Loucy (cell line): ENCODE measurements around the gene ERCC1.
A peak's percentile ranks its signal among the peaks of the same experiment; 100 is the strongest.

Experiments used
- H2AFZ ChIP-seq: fragments of 200-600 bp; sonication (generic); 2 replicates; pipeline ENCODE4 v1.6.0; 2016; ENCODE audit warnings: antibody characterized with exemption, mild to moderate bottlenecking, low read length, moderate library complexity
- H3F3A ChIP-seq: fragments of 200-600 bp; 2 replicates; pipeline ENCODE4 v1.6.0; 2016; ENCODE audit warnings: antibody characterized with exemption, low read depth, mild to moderate bottlenecking
- H3K27me3 ChIP-seq: fragments of 200-600 bp; sonication (generic); 2 replicates; pipeline ENCODE4 v1.6.1; 2014; ENCODE audit warnings: low read length, mild to moderate bottlenecking; ENCODE audit not compliant: insufficient read depth, poor library complexity, severe bottlenecking
- H3K36me3 ChIP-seq: fragments of 200-600 bp; sonication (generic); 2 replicates; pipeline ENCODE4 v1.6.1; 2016; ENCODE audit warnings: low read length; ENCODE audit not compliant: insufficient read depth
- H3K4me1 ChIP-seq: fragments of 200-600 bp; sonication (generic); 2 replicates; pipeline ENCODE4 v1.5.1; 2014; ENCODE audit warnings: low read length, mild to moderate bottlenecking; ENCODE audit not compliant: insufficient read depth, poor library complexity, severe bottlenecking
- H3K4me2 ChIP-seq: fragments of 200-600 bp; sonication (generic); 2 replicates; pipeline ENCODE4 v1.6.0; 2014; ENCODE audit warnings: antibody characterized with exemption, low read length, low read depth, mild to moderate bottlenecking; ENCODE audit not compliant: poor library complexity, severe bottlenecking
- H3K4me3 ChIP-seq: fragments of 200-600 bp; sonication (generic); 2 replicates; pipeline ENCODE4 v1.5.1; 2014; ENCODE audit warnings: low read length, mild to moderate bottlenecking, mixed read lengths; ENCODE audit not compliant: poor library complexity, severe bottlenecking
- H3K79me2 ChIP-seq: fragments of 200-600 bp; sonication (generic); 2 replicates; pipeline ENCODE4 v1.6.1; 2014; ENCODE audit warnings: low read length; ENCODE audit not compliant: insufficient read depth
- H3K9ac ChIP-seq: fragments of 200-600 bp; sonication (generic); 2 replicates; pipeline ENCODE4 v1.6.0; 2014; ENCODE audit warnings: mild to moderate bottlenecking, low read depth, low read length, moderate library complexity; ENCODE audit not compliant: poor library complexity, severe bottlenecking
- H3K9me2 ChIP-seq: fragments of 200-600 bp; sonication (generic); replicated peaks from 2 replicates; pipeline ENCODE4 v1.6.1; 2016; ENCODE audit warnings: low read depth, low read length, mixed read lengths
- H3K9me3 ChIP-seq: fragments of 200-600 bp; sonication (generic); 2 replicates; pipeline ENCODE4 v1.6.1; 2014; ENCODE audit warnings: mild to moderate bottlenecking, antibody characterized with exemption, low read length, low read depth; ENCODE audit not compliant: insufficient read depth
- H4K20me1 ChIP-seq: fragments of 200-600 bp; sonication (generic); 2 replicates; pipeline ENCODE4 v1.6.0; 2014; ENCODE audit warnings: antibody characterized with exemption, low read length, mild to moderate bottlenecking; ENCODE audit not compliant: insufficient read depth, poor library complexity, severe bottlenecking
- EZH2phosphoT487 ChIP-seq: fragments of 200-600 bp; IDR thresholded peaks from 2 replicates; pipeline ENCODE4 v1.6.1; 2018; ENCODE audit warnings: antibody characterized with exemption, mild to moderate bottlenecking, moderate library complexity, borderline replicate concordance
- TF ChIP-seq, protein P1 (sequence below): fragments of 200-600 bp; sonication (generic); conservative IDR thresholded peaks from 2 replicates; pipeline ENCODE4 v1.5.1; 2014; ENCODE audit warnings: mild to moderate bottlenecking, antibody characterized with exemption, low read length

The ERCC1 gene

DNA sequence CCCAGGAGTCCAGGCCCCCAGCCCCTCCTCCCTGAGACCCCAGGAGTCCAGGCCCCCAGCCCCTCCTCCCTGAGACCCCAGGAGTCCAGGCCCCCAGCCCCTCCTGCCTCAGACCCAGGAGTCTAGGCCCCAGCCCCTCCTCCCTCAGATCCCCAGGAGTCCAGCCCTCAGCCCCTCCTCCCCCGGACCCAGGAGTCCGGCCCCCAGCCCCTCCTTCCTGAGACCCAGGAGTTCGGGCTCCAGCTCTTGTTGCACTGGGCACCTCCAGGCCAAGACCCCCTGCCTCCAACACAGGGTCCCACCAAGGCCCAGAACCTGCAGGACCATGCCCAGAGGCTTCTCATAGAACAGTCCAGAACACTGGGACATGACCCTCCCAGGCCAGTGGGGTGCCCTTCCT is 3.8 kb downstream of the ERCC1 start:
- H3K79me2 ChIP-seq, result peaks cover 16% of the 10 kb centered on the region
- H4K20me1 ChIP-seq, result peaks cover 5% of the 10 kb centered on the region
- peaks cover 7% of the 10 kb centered on the region; the same call in 1 of the 2 replicates for H3K36me3 ChIP-seq
- no peak overlapping the region for H3K4me3 ChIP-seq
- H3K27me3 ChIP-seq, result no peaks in the 10 kb centered on the region
- no peak overlapping the region for H2AFZ ChIP-seq
- TF ChIP-seq, protein P1, sequence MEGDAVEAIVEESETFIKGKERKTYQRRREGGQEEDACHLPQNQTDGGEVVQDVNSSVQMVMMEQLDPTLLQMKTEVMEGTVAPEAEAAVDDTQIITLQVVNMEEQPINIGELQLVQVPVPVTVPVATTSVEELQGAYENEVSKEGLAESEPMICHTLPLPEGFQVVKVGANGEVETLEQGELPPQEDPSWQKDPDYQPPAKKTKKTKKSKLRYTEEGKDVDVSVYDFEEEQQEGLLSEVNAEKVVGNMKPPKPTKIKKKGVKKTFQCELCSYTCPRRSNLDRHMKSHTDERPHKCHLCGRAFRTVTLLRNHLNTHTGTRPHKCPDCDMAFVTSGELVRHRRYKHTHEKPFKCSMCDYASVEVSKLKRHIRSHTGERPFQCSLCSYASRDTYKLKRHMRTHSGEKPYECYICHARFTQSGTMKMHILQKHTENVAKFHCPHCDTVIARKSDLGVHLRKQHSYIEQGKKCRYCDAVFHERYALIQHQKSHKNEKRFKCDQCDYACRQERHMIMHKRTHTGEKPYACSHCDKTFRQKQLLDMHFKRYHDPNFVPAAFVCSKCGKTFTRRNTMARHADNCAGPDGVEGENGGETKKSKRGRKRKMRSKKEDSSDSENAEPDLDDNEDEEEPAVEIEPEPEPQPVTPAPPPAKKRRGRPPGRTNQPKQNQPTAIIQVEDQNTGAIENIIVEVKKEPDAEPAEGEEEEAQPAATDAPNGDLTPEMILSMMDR, result no peak
- TF ChIP-seq EZH2phosphoT487, result no peak
- peak overlapping the region; percentile 14 for H3K4me2 ChIP-seq
- H3K4me1 ChIP-seq, result peaks cover 27% of the 10 kb centered on the region
- H3K9ac ChIP-seq, result peak overlapping the region; percentile 40
- H3K9me3 ChIP-seq, result no peaks in the 10 kb centered on the region
- no peaks in the 10 kb centered on the region for H3K9me2 ChIP-seq
- H3F3A ChIP-seq, result 0 out of 2 replicates have a peak, but pooled peaks cover 3% of the 10 kb centered on the region

DNA sequence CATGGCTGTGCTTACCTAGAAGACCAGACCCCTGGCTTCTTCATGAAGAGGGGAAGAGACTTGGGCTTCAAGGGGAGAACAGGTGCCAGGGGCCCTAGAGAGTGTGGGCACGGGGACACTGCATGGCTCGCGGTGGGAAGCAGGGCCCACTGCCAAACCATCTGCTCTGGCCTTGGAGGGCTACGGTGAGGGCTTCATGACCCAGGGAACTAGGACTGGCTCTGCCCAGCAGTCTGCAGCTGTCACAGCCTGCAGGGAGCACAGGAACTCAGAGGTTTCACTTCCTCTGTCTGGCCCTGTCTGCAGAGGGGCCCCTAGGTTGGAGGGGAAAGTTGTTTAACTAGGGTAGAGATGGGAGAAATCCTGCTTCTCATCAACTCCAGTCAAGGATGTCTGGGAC is 4.3 kb downstream of the ERCC1 start:
- no peaks in the 10 kb centered on the region for H3F3A ChIP-seq
- H3K4me1 ChIP-seq, result peaks cover 23% of the 10 kb centered on the region
- TF ChIP-seq, protein P1, result no peak
- no peak for TF ChIP-seq EZH2phosphoT487
- H3K9ac ChIP-seq, result peak overlapping the region; percentile 40
- no peaks in the 10 kb centered on the region for H3K9me2 ChIP-seq
- no peaks in the 10 kb centered on the region for H3K27me3 ChIP-seq
- peak overlapping the region; percentile 23 for H3K4me3 ChIP-seq
- peaks cover 7% of the 10 kb centered on the region; the same call in 1 of the 2 replicates for H3K36me3 ChIP-seq
- H3K9me3 ChIP-seq, result no peaks in the 10 kb centered on the region
- H2AFZ ChIP-seq, result no peak overlapping the region
- peaks cover 16% of the 10 kb centered on the region for H3K79me2 ChIP-seq
- peak overlapping the region; percentile 14 for H3K4me2 ChIP-seq
- H4K20me1 ChIP-seq, result peaks cover 5% of the 10 kb centered on the region

DNA sequence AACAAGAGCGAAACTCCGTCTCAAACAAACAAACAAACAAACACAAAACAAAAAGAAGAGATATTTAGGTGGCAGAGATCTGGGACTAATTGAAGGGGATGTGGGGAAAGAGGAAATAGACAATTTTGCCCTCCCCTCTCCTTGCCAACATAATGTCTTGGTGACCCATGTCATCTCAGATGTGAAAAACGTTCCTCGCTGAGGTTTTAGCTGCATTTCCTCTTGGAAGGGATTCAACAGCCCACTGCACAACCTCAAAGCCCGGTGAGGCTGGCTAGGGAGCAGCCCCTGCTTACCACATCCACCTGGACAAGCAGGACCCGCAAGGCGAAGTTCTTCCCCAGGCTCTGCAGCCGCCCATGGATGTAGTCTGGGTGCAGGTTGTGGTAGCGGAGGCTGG is 4.9 kb downstream of the ERCC1 start:
- no peaks in the 10 kb centered on the region for H3K9me3 ChIP-seq
- H3K9ac ChIP-seq, result peak overlapping the region; percentile 40
- H3K4me1 ChIP-seq, result peaks cover 18% of the 10 kb centered on the region
- no peaks in the 10 kb centered on the region for H3K9me2 ChIP-seq
- H4K20me1 ChIP-seq, result peaks cover 5% of the 10 kb centered on the region
- peaks cover 16% of the 10 kb centered on the region for H3K79me2 ChIP-seq
- H3F3A ChIP-seq, result no peaks in the 10 kb centered on the region
- H3K27me3 ChIP-seq, result no peaks in the 10 kb centered on the region
- no peak for TF ChIP-seq EZH2phosphoT487
- TF ChIP-seq, protein P1, result no peak
- H3K4me2 ChIP-seq, result peak overlapping the region; percentile 14
- H3K4me3 ChIP-seq, result no peak overlapping the region
- no peak overlapping the region for H2AFZ ChIP-seq
- H3K36me3 ChIP-seq, result peaks cover 7% of the 10 kb centered on the region; the same call in 1 of the 2 replicates
